HCT116 (cell line): ENCODE results near the gene GPR150. TPM values are rescaled to one million over a fixed set of nuclear protein-coding genes. Genes with fewer than 3 reads are reported as not detected.

Experiments
- ATAC-seq: fragments of 200-7000 bp; cut with Tn5 transposase; 2 replicates; pipeline ENCODE4 v1.9.1; 2020; ENCODE audit warnings: mild to moderate bottlenecking, moderate library complexity
- BruUV-seq: library from RNA; stranded (reverse); fragments of 400-500 nt; replicated peaks from 2 replicates; lab custom pipeline; 2021; lab: Mats Ljungman, UMichigan
- CTCF ChIA-PET: fragments of 300-600 bp; sonication (Branson Sonifier 250); formaldehyde crosslinking; loops from one replicate; lab custom pipeline; 2021; ENCODE audit warnings: antibody characterized with exemption; lab: Charles Lee
- POLR2A ChIA-PET: fragments of 300-600, 350-600 bp; sonication (Branson Sonifier 250); formaldehyde crosslinking; loops from one replicate; lab custom pipeline; 2021; ENCODE audit warnings: antibody characterized with exemption; lab: Charles Lee
- RAD21 ChIA-PET, 2 experiments: fragments of 300-600 bp; sonication (Branson Sonifier 250); formaldehyde crosslinking; loops; one replicate each; lab custom pipeline; 2023; ENCODE audit warnings: low total read pairs in 2 of 2; ENCODE audit not compliant: uncharacterized antibody in 2 of 2, unreplicated experiment in 2 of 2, low non-redundant PET in 1 of 2; lab: Charles Lee
- DNase-seq: peaks from one replicate; pipeline ENCODE4 v3.0.0-alpha.2; 2010; ENCODE audit warnings: low read depth, low spot score
- H2AFZ ChIP-seq: fragments of 200-600 bp; shearing (Covaris generic), sonication (generic); 2 replicates; pipeline ENCODE4 v1.6.1; 2017; ENCODE audit warnings: low read depth, mixed run types, mixed read lengths, antibody characterized with exemption, low read length; ENCODE audit not compliant: poor library complexity, severe bottlenecking
- H3K27ac ChIP-seq: 2 replicates; pipeline ENCODE4 v1.5.1; 2012; ENCODE audit warnings: low read depth, low read length
- H3K27me3 ChIP-seq: fragments of 200-600 bp; sonication (generic); 2 replicates; pipeline ENCODE4 v1.6.1; 2016; ENCODE audit warnings: mixed run types, low read length, mixed read lengths; ENCODE audit not compliant: insufficient read depth
- H3K36me3 ChIP-seq, 2 experiments: fragments of 200-500 bp in 1 of 2; fragments of 200-600 bp in 1 of 2; sonication (Bioruptor generic) in 1 of 2; sonication (generic) in 1 of 2; 2 replicates each; pipeline versions ENCODE4 v1.5.1 to v1.6.1; 2014 to 2016; ENCODE audit warnings: low read length in 2 of 2, inconsistent platforms in 1 of 2, mixed read lengths in 1 of 2, mixed run types in 1 of 2; ENCODE audit not compliant: insufficient read depth in 2 of 2, control insufficient read depth in 1 of 2
- H3K4me1 ChIP-seq, 2 experiments: fragments of 200-600 bp in 1 of 2; sonication (generic) in 1 of 2; 2 replicates each; pipeline versions ENCODE4 v1.5.1 to v1.6.1; 2012 to 2017; ENCODE audit warnings: low read length in 2 of 2, inconsistent platforms in 1 of 2, mild to moderate bottlenecking in 1 of 2, mixed read lengths in 1 of 2, mixed run types in 1 of 2, moderate library complexity in 1 of 2; ENCODE audit not compliant: insufficient read depth in 2 of 2, control insufficient read depth in 1 of 2
- H3K4me2 ChIP-seq: fragments of 200-600 bp; sonication (generic); 2 replicates; pipeline ENCODE4 v1.6.1; 2017; ENCODE audit warnings: mixed run types, low read length, mixed read lengths
- H3K4me3 ChIP-seq, 2 experiments: fragments of 200-600 bp in 1 of 2; sonication (generic) in 1 of 2; replicated peaks in 1 of 2; 2 replicates each; pipeline ENCODE4 v1.5.1; 2011 to 2016; ENCODE audit warnings: low read length in 2 of 2, control low read depth in 1 of 2, low read depth in 1 of 2, mild to moderate bottlenecking in 1 of 2, mixed read lengths in 1 of 2, mixed run types in 1 of 2
- H3K79me2 ChIP-seq: fragments of 200-600 bp; sonication (generic); 2 replicates; pipeline ENCODE4 v1.6.1; 2017; ENCODE audit warnings: mild to moderate bottlenecking, mixed run types, low read length, moderate library complexity, mixed read lengths; ENCODE audit not compliant: insufficient read depth
- H3K9ac ChIP-seq: fragments of 200-600 bp; sonication (generic); 2 replicates; pipeline ENCODE4 v1.6.1; 2016; ENCODE audit warnings: low read length, mixed read lengths
- H3K9me2 ChIP-seq: fragments of 200-600 bp; sonication (generic), shearing (Covaris generic); 2 replicates; pipeline ENCODE4 v1.6.1; 2017; ENCODE audit warnings: mixed run types, mild to moderate bottlenecking, moderate library complexity; ENCODE audit not compliant: insufficient read depth
- H3K9me3 ChIP-seq, 2 experiments: fragments of 200-500 bp in 1 of 2; fragments of 200-600 bp in 1 of 2; sonication (Bioruptor generic) in 1 of 2; sonication (generic) in 1 of 2; 2 replicates each; pipeline ENCODE4 v1.6.1; 2014 to 2017; ENCODE audit warnings: low read length in 2 of 2, mixed read lengths in 2 of 2, inconsistent platforms in 1 of 2, low read depth in 1 of 2, mild to moderate bottlenecking in 1 of 2, mixed run types in 1 of 2, moderate library complexity in 1 of 2; ENCODE audit not compliant: control insufficient read depth in 1 of 2, insufficient read depth in 1 of 2
- H4K20me1 ChIP-seq: fragments of 200-600 bp; sonication (generic), shearing (Covaris generic); 2 replicates; pipeline ENCODE4 v1.6.1; 2017; ENCODE audit warnings: mixed run types, mild to moderate bottlenecking, moderate library complexity; ENCODE audit not compliant: insufficient read depth
- CBX3 ChIP-seq: IDR thresholded peaks from 2 replicates; pipeline ENCODE4 v1.6.1; 2012; ENCODE audit warnings: low read depth
- CTCF ChIP-seq, 3 experiments: fragments of 200-600 bp in 1 of 3; sonication (generic) in 1 of 3; IDR thresholded peaks in 2 of 3; conservative IDR thresholded peaks in 1 of 3; 2 replicates each; pipeline ENCODE4 v1.5.1; 2012 to 2017; ENCODE audit warnings: low read depth in 2 of 3, low read length in 2 of 3, antibody characterized with exemption in 1 of 3, borderline replicate concordance in 1 of 3, control low read depth in 1 of 3, mild to moderate bottlenecking in 1 of 3, mixed read lengths in 1 of 3, mixed run types in 1 of 3, moderate library complexity in 1 of 3; ENCODE audit not compliant: insufficient read depth in 1 of 3
- EGR1 ChIP-seq: IDR thresholded peaks from 2 replicates; pipeline ENCODE4 v1.6.1; 2012; ENCODE audit warnings: low read depth
- ELF1 ChIP-seq: IDR thresholded peaks from 2 replicates; pipeline ENCODE4 v1.6.1; 2012; ENCODE audit warnings: low read depth, borderline replicate concordance
- EZH2 ChIP-seq: fragments of 200-600 bp; sonication (generic); IDR thresholded peaks from 2 replicates; pipeline ENCODE4 v1.6.1; 2017; ENCODE audit warnings: antibody characterized with exemption, mixed run types
- FOSL1 ChIP-seq: IDR thresholded peaks from 2 replicates; pipeline ENCODE4 v1.6.1; 2012; ENCODE audit warnings: low read depth
- POLR2A ChIP-seq: IDR thresholded peaks from 2 replicates; pipeline ENCODE4 v1.7.0; 2011; ENCODE audit warnings: borderline replicate concordance; ENCODE audit not compliant: insufficient read depth, insufficient read length; ENCODE audit errors: extremely low read depth
- RAD21 ChIP-seq: IDR thresholded peaks from 2 replicates; pipeline ENCODE4 v1.6.1; 2012; ENCODE audit warnings: low read depth, mild to moderate bottlenecking
- SP1 ChIP-seq: IDR thresholded peaks from 2 replicates; pipeline ENCODE4 v1.6.1; 2012; ENCODE audit warnings: low read depth
- TCF7L2 ChIP-seq: IDR thresholded peaks from 2 replicates; pipeline ENCODE4 v1.7.0; 2011; ENCODE audit warnings: borderline replicate concordance, inconsistent platforms; ENCODE audit not compliant: insufficient read depth, insufficient read length; ENCODE audit errors: extremely low read depth
- YY1 ChIP-seq: IDR thresholded peaks from 2 replicates; pipeline ENCODE4 v1.6.1; 2011; ENCODE audit warnings: low read length, low read depth, moderate library complexity, mild to moderate bottlenecking; ENCODE audit not compliant: insufficient replicate concordance; ENCODE audit errors: extremely low read depth
- ZFX ChIP-seq: fragments of 450-650 bp; IDR thresholded peaks from 2 replicates; pipeline ENCODE4 v1.6.1; 2017
- ZNF274 ChIP-seq: fragments of 200-500 bp; sonication (Bioruptor generic); IDR thresholded peaks from 2 replicates; pipeline ENCODE4 v1.6.1; 2014; ENCODE audit warnings: mild to moderate bottlenecking, low read depth, low read length, inconsistent platforms
- intact Hi-C: fragments of 100-400 bp; cut with micrococcal nuclease; formaldehyde crosslinking; loops from 2 replicates; pipeline ENCODE4 v1.10.0; 2022
- total RNA-seq: library from RNA; stranded (reverse); gene quantifications from one replicate; pipeline ENCODE4 v1.2.1, GENCODE V29; 2021; ENCODE audit not compliant: unreplicated experiment
- TF ChIP-seq, protein P1 (sequence below): IDR thresholded peaks from 2 replicates; pipeline ENCODE4 v1.6.1; 2012
- TF ChIP-seq, protein P2 (sequence below): IDR thresholded peaks from 2 replicates; pipeline ENCODE4 v1.6.1; 2012; ENCODE audit warnings: low read depth

Gene GPR150
- total RNA-seq, 1 experiment from 2014 or later, result not detected

GRCh38 chr5:95641741-95642220 lies 21.9 kb downstream of the GPR150 start:
- CTCF ChIA-PET, result interaction anchor here (1.1 kb wide), 1 partner anchor 139 kb away, joined by 3 read pairs; no protein-coding TSS in a partner anchor
- Histone ChIP-seq H3K4me1 (peaks cover 0 to 18% of the 10 kb centered on the region in 2 experiments; a peak in 3 of 4 replicates), H3K27me3 (no peaks in the 10 kb centered on the region), H3K9ac (no peak overlapping the region), H2AFZ (no peak overlapping the region), H3K4me3 (no peak overlapping the region), H3K79me2 (no peaks in the 10 kb centered on the region), H3K27ac (no peak overlapping the region), H3K36me3 (no peaks in the 10 kb centered on the region), H3K4me2 (no peak overlapping the region), H3K9me3 (no peaks in the 10 kb centered on the region), H4K20me1 (no peaks in the 10 kb centered on the region), H3K9me2 (no peaks in the 10 kb centered on the region)
- no TSS peak for BruUV-seq
- ATAC-seq (no peak), DNase-seq (no peak)
- POLR2A ChIA-PET, result no interaction called here
- intact Hi-C loops, result no loop called here
- TF ChIP-seq POLR2A (no peak), YY1 (no peak), FOSL1 (no peak), TCF7L2 (no peak), ZFX (no peak), ELF1 (no peak)
- TF ChIP-seq, protein P1, sequence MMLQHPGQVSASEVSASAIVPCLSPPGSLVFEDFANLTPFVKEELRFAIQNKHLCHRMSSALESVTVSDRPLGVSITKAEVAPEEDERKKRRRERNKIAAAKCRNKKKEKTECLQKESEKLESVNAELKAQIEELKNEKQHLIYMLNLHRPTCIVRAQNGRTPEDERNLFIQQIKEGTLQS, result no peak
- RAD21 ChIA-PET, result no interaction called here

- ChIA-PET POLR2A (no interaction called here), RAD21 (no interaction called here), CTCF (interaction anchor here (3.7 kb wide), 1 partner anchor 138 kb away, joined by 18 read pairs; no protein-coding TSS in a partner anchor)
- Histone ChIP-seq H3K27ac (no peak overlapping the region), H3K4me1 (peaks cover 9 to 32% of the 10 kb centered on the region in 2 experiments; a peak in 3 of 4 replicates), H3K9me2 (no peaks in the 10 kb centered on the region), H3K36me3 (no peaks in the 10 kb centered on the region), H4K20me1 (no peaks in the 10 kb centered on the region), H3K9ac (no peak overlapping the region), H3K79me2 (no peaks in the 10 kb centered on the region), H3K9me3 (no peaks in the 10 kb centered on the region), H3K4me3 (no peak overlapping the region), H3K27me3 (no peaks in the 10 kb centered on the region), H3K4me2 (no peak overlapping the region), H2AFZ (no peak overlapping the region)
- intact Hi-C loops, result no loop called here
- TF ChIP-seq EGR1 (no peak), TCF7L2 (no peak), YY1 (no peak), CTCF (IDR thresholded peaks at IDR 0.05 in 2 of 3, conservative IDR thresholded peaks at IDR 0.05 in 1 of 3; ENCODE audit: borderline replicate concordance in 1 of 3, insufficient read depth in 1 of 3, low read depth in 2 of 3, low read length in 2 of 3) (no peak), SP1 (no peak), ZNF274 (no peak), POLR2A (no peak), EZH2 (no peak), CBX3 (no peak), RAD21 (no peak)
- TF ChIP-seq, protein P2, sequence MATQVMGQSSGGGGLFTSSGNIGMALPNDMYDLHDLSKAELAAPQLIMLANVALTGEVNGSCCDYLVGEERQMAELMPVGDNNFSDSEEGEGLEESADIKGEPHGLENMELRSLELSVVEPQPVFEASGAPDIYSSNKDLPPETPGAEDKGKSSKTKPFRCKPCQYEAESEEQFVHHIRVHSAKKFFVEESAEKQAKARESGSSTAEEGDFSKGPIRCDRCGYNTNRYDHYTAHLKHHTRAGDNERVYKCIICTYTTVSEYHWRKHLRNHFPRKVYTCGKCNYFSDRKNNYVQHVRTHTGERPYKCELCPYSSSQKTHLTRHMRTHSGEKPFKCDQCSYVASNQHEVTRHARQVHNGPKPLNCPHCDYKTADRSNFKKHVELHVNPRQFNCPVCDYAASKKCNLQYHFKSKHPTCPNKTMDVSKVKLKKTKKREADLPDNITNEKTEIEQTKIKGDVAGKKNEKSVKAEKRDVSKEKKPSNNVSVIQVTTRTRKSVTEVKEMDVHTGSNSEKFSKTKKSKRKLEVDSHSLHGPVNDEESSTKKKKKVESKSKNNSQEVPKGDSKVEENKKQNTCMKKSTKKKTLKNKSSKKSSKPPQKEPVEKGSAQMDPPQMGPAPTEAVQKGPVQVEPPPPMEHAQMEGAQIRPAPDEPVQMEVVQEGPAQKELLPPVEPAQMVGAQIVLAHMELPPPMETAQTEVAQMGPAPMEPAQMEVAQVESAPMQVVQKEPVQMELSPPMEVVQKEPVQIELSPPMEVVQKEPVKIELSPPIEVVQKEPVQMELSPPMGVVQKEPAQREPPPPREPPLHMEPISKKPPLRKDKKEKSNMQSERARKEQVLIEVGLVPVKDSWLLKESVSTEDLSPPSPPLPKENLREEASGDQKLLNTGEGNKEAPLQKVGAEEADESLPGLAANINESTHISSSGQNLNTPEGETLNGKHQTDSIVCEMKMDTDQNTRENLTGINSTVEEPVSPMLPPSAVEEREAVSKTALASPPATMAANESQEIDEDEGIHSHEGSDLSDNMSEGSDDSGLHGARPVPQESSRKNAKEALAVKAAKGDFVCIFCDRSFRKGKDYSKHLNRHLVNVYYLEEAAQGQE, result no peak
- no peak for ATAC-seq
- BruUV-seq, result no TSS peak
- DNase-seq, result no peak
Measured at GRCh38 chr5:95643152-95643551, 23.3 kb downstream of the GPR150 start.
